Endothelial cell of umbilical vein (primary cell): ENCODE measurements around the gene ZC3H13. TPM values are rescaled to one million over a fixed set of nuclear protein-coding genes. Genes with fewer than 3 reads are reported as not detected.

ENCODE experiments used
- BruUV-seq: library from RNA; stranded (reverse); fragments of 400-500 nt; replicated peaks from 2 replicates; lab custom pipeline; 2021; lab: Mats Ljungman, UMichigan
- CTCF ChIA-PET: fragments of 300-600, 350-600 bp; sonication (Branson Sonifier 250); formaldehyde crosslinking; loops from one replicate; lab custom pipeline; 2021; ENCODE audit warnings: antibody characterized with exemption, inconsistent platforms; lab: Charles Lee
- POLR2A ChIA-PET: fragments of 300-600, 350-600 bp; sonication (Branson Sonifier 250); formaldehyde crosslinking; loops from one replicate; lab custom pipeline; 2021; ENCODE audit warnings: antibody characterized with exemption, inconsistent platforms; lab: Charles Lee
- DNase-seq: peaks from one replicate; pipeline ENCODE4 v3.0.0-alpha.2; 2011; ENCODE audit warnings: low read depth, low spot score
- FAIRE-seq: peaks from 2 replicates; lab custom pipeline; 2011; peaks lifted over from hg19 to GRCh38; lab: Jason Lieb, UNC
- H2AFZ ChIP-seq: 2 replicates; pipeline ENCODE4 v1.6.0; 2012; ENCODE audit warnings: low read depth, low read length, control low read depth, inconsistent platforms
- H3K27ac ChIP-seq: 2 replicates; pipeline ENCODE4 v1.5.1; 2011; ENCODE audit warnings: low read depth, mild to moderate bottlenecking, control low read depth, low read length, moderate library complexity; ENCODE audit not compliant: insufficient read depth
- H3K27me3 ChIP-seq, 2 experiments: 2 replicates each; pipeline versions ENCODE4 v1.6.0 to v1.6.1; 2011; ENCODE audit warnings: low read length in 2 of 2, mixed read lengths in 1 of 2; ENCODE audit not compliant: control insufficient read depth in 2 of 2, insufficient read depth in 2 of 2
- H3K36me3 ChIP-seq, 2 experiments: 2 replicates in 1 of 2; 3 replicates in 1 of 2; pipeline ENCODE4 v1.5.1; 2011; ENCODE audit warnings: low read length in 2 of 2, mild to moderate bottlenecking in 1 of 2, moderate library complexity in 1 of 2; ENCODE audit not compliant: control insufficient read depth in 2 of 2, insufficient read depth in 2 of 2; ENCODE audit errors: extremely low read depth in 1 of 2
- H3K4me1 ChIP-seq: 3 replicates; pipeline ENCODE4 v1.5.1; 2011; ENCODE audit warnings: mild to moderate bottlenecking, low read length; ENCODE audit not compliant: control insufficient read depth, insufficient read depth; ENCODE audit errors: extremely low read depth
- H3K4me2 ChIP-seq: 2 replicates; pipeline ENCODE4 v1.6.1; 2011; ENCODE audit warnings: low read length, control low read depth, mixed read lengths; ENCODE audit not compliant: insufficient read depth
- H3K4me3 ChIP-seq, 3 experiments: fragments of 200-600 bp in 1 of 3; sonication (generic), shearing (Covaris generic) in 1 of 3; replicated peaks in 1 of 3; 2 replicates each; pipeline ENCODE4 v1.5.1; 2011 to 2016; ENCODE audit warnings: control low read depth in 3 of 3, low read length in 3 of 3, mild to moderate bottlenecking in 2 of 3, inconsistent platforms in 1 of 3, low read depth in 1 of 3, moderate library complexity in 1 of 3; ENCODE audit not compliant: insufficient read depth in 1 of 3
- H3K79me2 ChIP-seq: 2 replicates; pipeline ENCODE4 v1.6.0; 2012; ENCODE audit warnings: low read length, inconsistent platforms; ENCODE audit not compliant: control insufficient read depth, insufficient read depth
- H3K9ac ChIP-seq: replicated peaks from 2 replicates; pipeline ENCODE3; 2011; ENCODE audit warnings: low read length, control low read depth; ENCODE audit not compliant: insufficient read depth; ENCODE audit errors: extremely low read depth
- H3K9me1 ChIP-seq: replicated peaks from 3 replicates; pipeline ENCODE4 v1.6.0; 2011; ENCODE audit warnings: mild to moderate bottlenecking, low read length; ENCODE audit not compliant: control insufficient read depth, insufficient read depth; ENCODE audit errors: extremely low read depth
- H3K9me3 ChIP-seq: replicated peaks from 2 replicates; pipeline ENCODE4 v1.5.1; 2012; ENCODE audit warnings: low read length, inconsistent platforms; ENCODE audit not compliant: control insufficient read depth, insufficient read depth
- H4K20me1 ChIP-seq: replicated peaks from 2 replicates; pipeline ENCODE3; 2011; ENCODE audit warnings: mild to moderate bottlenecking, low read length; ENCODE audit not compliant: control insufficient read depth, insufficient read depth; ENCODE audit errors: extremely low read depth
- CTCF ChIP-seq, 2 donors: IDR thresholded peaks; 1 replicate in 1 of 2; 2 replicates in 1 of 2; pipeline ENCODE4 v1.5.1; 2011; ENCODE audit warnings: low read length in 2 of 2, mild to moderate bottlenecking in 2 of 2, moderate library complexity in 2 of 2, control low read depth in 1 of 2, inconsistent platforms in 1 of 2, low read depth in 1 of 2; ENCODE audit not compliant: insufficient read depth in 1 of 2; ENCODE audit errors: extremely low read depth in 1 of 2
- EZH2 ChIP-seq: IDR thresholded peaks from 2 replicates; pipeline ENCODE4 v1.6.1; 2012; ENCODE audit warnings: borderline replicate concordance, low read depth, mild to moderate bottlenecking, moderate library complexity, low read length, inconsistent platforms; ENCODE audit not compliant: severe bottlenecking
- FOS ChIP-seq: IDR thresholded peaks from 2 replicates; pipeline ENCODE4 v1.6.1; 2011; ENCODE audit warnings: mild to moderate bottlenecking, low read length, moderate library complexity, borderline replicate concordance; ENCODE audit not compliant: insufficient read depth
- GATA2 ChIP-seq: IDR thresholded peaks from 2 replicates; pipeline ENCODE4 v1.7.0; 2011; ENCODE audit warnings: low read depth, mild to moderate bottlenecking, moderate library complexity, mixed read lengths, low read length; ENCODE audit not compliant: insufficient read length, insufficient read depth
- JUN ChIP-seq: IDR thresholded peaks from 2 replicates; pipeline ENCODE4 v1.6.1; 2011; ENCODE audit warnings: borderline replicate concordance, low read depth; ENCODE audit not compliant: insufficient read length, insufficient read depth
- MAX ChIP-seq: IDR thresholded peaks from 2 replicates; pipeline ENCODE4 v1.6.1; 2011; ENCODE audit not compliant: insufficient read depth, insufficient read length
- MYC ChIP-seq: IDR thresholded peaks from one replicate; pipeline ENCODE4 v1.6.1; 2011; ENCODE audit warnings: mild to moderate bottlenecking, low read depth, low read length
- POLR2A ChIP-seq: IDR thresholded peaks from 2 replicates; pipeline ENCODE4 v1.6.1; 2012; ENCODE audit warnings: low read depth, mild to moderate bottlenecking, control low read depth, low read length
- POLR2AphosphoS5 ChIP-seq: IDR thresholded peaks from 2 replicates; pipeline ENCODE4 v1.6.1; 2012; ENCODE audit warnings: low read depth, mild to moderate bottlenecking, control low read depth, low read length, moderate library complexity; ENCODE audit not compliant: insufficient read depth
- dilution Hi-C: fragments of 300-500 bp; cut with MboI; formaldehyde crosslinking; loops from one replicate; pipeline ENCODE4 v1.15.0; 2019; ENCODE audit warnings: low sequenced_read_pairs; ENCODE audit not compliant: extremely low pct_ligation_motif_present
- intact Hi-C: fragments of 100-400 bp; cut with micrococcal nuclease; formaldehyde crosslinking; loops from one replicate; pipeline ENCODE4 v1.10.0; 2022
- polyA plus RNA-seq, 4 experiments: library from polyadenylated mRNA; depleted of rRNA in 3 of 4; stranded (reverse) in 3 of 4; unstranded in 1 of 4; fragments of >200 nt; gene quantifications; 2 replicates each; pipeline versions ENCODE4 v1.2.1 to v1.2.3, GENCODE V29; 2011 to 2012; ENCODE audit warnings: missing spikeins in 1 of 4
- total RNA-seq: library from RNA; stranded (reverse); gene quantifications from 2 replicates; pipeline ENCODE4 v1.2.3, GENCODE V29; 2021

Gene ZC3H13
- total and polyA plus RNA-seq, 2 donors (not counting 3 experiments of a cell fraction or from before 2014, with no cell fraction given) = 3.8 to 36.6 TPM

GRCh38 chr13:46063292-46063691, 10.7 kb upstream of the ZC3H13 start:
- Histone ChIP-seq H3K9ac (no peak overlapping the region), H2AFZ (no peak overlapping the region), H3K36me3 (no peaks in the 10 kb centered on the region), H3K27me3 (no peaks in the 10 kb centered on the region), H3K4me1 (no peaks in the 10 kb centered on the region), H4K20me1 (no peaks in the 10 kb centered on the region), H3K9me3 (no peaks in the 10 kb centered on the region), H3K4me3 (no peak overlapping the region), H3K4me2 (no peak overlapping the region), H3K9me1 (no peaks in the 10 kb centered on the region), H3K27ac (no peak overlapping the region), H3K79me2 (no peaks in the 10 kb centered on the region)
- POLR2A ChIA-PET = no interaction called here
- intact Hi-C loops (no loop called here), dilution Hi-C loops (no loop called here)
- CTCF ChIA-PET = interaction anchor here (1.5 kb wide), 1 partner anchor 63 kb away, joined by 4 read pairs; no protein-coding TSS in a partner anchor
- DNase-seq (no peak), FAIRE-seq (no peak)
- no TSS peak for BruUV-seq
- TF ChIP-seq POLR2AphosphoS5 (no peak), MYC (no peak), POLR2A (no peak)

- no peak overlapping the region for H2AFZ ChIP-seq
- ChIA-PET CTCF (interaction anchor here (1.0 to 1.5 kb wide), 2 partner anchors 8 to 64 kb away, joined by 3 to 4 read pairs; no protein-coding TSS in a partner anchor), POLR2A (no interaction called here)
- H3K27me3 ChIP-seq = no peaks in the 10 kb centered on the region
- H3K36me3 ChIP-seq = no peaks in the 10 kb centered on the region
- no peak overlapping the region for H3K4me2 ChIP-seq
- no peak overlapping the region for H3K9ac ChIP-seq
- dilution Hi-C loops (no loop called here), intact Hi-C loops (no loop called here)
- no peak for FAIRE-seq
- H3K79me2 ChIP-seq = no peaks in the 10 kb centered on the region
- no peak overlapping the region for H3K4me3 ChIP-seq
- no peak for DNase-seq
- no TSS peak for BruUV-seq
- H3K27ac ChIP-seq = no peak overlapping the region
- H3K9me1 ChIP-seq = no peaks in the 10 kb centered on the region
- no peaks in the 10 kb centered on the region for H4K20me1 ChIP-seq
- no peaks in the 10 kb centered on the region for H3K4me1 ChIP-seq
- H3K9me3 ChIP-seq = no peaks in the 10 kb centered on the region
- TF ChIP-seq POLR2AphosphoS5 (no peak), GATA2 (no peak), MYC (no peak), MAX (no peak), JUN (no peak), POLR2A (no peak), FOS (no peak), CTCF (IDR thresholded peaks at IDR 0.05; ENCODE audit: extremely low read depth in 1 of 2, insufficient read depth in 1 of 2, low read depth in 1 of 2, low read length in 2 of 2) (no peak), EZH2 (no peak)
Measured at GRCh38 chr13:46062185-46062584, 9.6 kb upstream of the ZC3H13 start.
